ENCODE results near the gene CTRL. TPM values are rescaled to one million over a fixed set of nuclear protein-coding genes. Genes with fewer than 3 reads are reported as not detected.
"Not testable (repeated sequence)": the region's sequence is repeated elsewhere in the genome, so short reads cannot be mapped to it uniquely, and the experiment has no call there.

The CTRL gene
- total RNA-seq, 1 experiment from 2014 or later: 0.25 TPM

DNA sequence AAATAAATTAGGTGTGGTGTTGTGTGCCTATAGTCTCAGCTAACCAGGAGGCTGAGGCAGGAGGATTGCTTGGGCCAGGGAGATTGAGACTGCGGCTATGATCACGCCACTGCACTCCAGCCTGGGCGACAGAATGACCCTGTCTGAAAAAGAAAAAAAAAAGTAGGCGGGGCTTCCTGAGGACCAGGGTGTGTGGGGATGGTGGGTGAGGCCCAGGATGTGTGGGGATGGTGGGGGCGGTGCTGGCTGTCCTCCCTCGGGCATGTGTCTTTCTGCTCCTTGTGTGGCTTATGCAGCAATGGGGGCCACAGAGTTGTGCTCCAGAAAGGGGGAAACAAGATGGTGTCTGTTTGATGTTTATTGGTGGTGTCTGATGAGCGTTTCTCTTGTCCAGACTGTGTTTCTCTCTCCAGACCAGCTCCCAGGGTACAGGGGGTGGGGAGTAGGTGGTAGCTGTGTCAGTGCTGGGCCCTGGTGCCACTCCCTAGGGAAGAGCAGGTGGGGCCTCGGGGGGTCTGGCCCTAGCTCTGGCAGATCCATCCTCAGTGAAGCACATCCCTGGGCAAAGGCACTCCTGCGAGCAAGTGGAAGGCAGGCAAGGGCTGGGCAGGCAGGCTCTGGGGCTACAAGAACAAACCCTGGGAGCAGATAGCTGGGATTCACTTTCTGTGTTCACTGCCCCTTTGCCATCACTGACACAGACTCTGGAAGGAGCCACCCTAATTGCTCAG is 10.0 kb upstream of the CTRL start:
- no peak for DNase-seq (ENCODE audit: low spot score)

DNA sequence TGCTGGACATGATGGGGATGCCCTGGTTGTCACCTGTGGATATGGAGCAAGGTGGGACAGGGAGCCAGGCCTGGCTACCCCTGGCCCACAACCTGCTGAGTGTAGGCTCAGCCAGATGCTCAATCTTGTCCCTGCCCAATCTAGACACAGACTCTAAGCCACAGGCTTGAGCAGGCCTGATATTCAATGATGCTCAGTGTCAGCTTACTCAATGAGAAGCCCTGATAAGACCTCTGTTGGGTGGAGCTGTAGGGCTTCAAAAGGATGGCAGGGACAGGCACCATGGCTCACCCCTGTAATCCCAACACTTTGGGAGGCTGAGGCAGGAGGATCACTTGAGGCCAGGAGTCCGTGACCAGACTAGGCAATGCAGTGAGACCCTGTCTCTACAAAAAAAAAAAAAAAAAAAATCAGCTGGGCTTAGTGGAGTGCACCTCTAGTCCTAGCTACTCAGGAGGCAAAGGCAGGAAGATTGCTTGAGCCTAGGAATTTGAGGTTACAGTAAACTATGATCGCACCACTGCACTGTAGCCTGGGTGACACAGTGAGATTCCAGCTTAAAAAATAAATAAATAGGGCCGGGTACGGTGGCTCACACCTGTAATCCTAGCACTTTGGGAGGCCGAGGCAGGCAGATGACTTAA is 8.9 kb upstream of the CTRL start:
- no peak for DNase-seq (ENCODE audit: low spot score)

DNA sequence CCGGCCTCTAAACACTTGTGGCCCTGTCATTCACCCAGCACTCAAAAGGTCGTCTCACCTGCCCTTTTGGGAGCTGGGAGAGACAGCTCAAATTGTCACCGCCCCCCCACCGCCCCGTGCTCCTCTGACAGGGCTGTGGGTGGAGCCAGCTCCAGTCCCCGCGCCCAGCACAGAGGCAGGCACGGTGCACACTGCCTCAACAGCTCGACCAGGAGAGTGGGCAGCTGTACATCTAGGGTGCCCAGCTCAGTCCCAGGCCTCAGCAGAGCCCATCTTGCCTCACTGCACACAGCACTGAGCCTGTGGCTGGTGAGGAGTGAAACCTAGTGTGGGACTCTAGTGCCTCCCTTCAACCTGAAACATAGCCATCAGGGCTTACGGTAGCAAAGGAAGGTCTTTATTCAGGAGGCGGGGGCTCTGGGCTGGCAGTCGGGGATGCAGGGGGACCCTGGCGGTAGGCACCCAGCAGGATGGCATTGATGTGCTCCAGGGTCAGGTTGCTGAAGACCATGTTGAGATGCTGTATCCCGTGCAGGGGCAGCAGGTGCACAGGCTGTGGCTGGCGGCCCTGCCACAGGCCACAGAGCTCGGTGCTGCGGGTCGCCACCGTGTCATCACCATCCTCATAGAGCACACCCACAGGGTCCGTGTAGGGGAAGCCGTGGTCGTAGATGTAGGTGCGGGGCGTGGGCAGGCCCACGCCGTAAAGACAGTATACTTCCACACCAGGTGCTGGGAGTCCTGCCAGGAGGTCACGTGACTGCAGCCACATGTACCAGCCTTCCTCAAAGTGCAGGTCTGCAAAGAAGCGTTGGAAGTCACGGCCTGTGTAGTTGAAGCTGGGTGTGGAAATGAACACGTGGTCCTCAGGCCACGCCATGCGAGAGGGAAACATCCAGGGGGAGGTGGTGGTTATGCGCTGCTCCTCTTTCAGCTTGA is 8.1 kb upstream of the CTRL start:
- DNase-seq (ENCODE audit: low spot score): no peak

DNA sequence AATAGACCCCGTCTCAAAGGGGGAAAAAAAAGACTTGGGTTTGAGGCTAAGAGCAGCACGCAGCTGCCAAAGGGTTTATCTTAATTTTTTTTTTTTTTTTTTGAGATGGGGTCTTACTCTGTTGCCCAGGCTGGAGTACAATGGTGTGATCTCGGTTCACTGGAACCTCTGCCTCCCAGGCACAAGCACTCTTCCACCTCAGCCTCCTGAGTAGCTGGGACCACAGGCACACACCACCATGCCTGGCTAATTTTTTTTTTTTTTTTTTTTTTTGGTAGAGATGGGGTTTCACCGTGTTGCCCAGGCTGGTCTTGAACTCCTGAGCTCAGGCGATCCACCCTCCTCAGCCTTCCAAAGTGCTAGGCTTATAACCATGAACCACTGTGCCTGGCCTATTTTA is 6.1 kb upstream of the CTRL start:
- not testable (repeated sequence) for DNase-seq (ENCODE audit: low spot score)

DNA sequence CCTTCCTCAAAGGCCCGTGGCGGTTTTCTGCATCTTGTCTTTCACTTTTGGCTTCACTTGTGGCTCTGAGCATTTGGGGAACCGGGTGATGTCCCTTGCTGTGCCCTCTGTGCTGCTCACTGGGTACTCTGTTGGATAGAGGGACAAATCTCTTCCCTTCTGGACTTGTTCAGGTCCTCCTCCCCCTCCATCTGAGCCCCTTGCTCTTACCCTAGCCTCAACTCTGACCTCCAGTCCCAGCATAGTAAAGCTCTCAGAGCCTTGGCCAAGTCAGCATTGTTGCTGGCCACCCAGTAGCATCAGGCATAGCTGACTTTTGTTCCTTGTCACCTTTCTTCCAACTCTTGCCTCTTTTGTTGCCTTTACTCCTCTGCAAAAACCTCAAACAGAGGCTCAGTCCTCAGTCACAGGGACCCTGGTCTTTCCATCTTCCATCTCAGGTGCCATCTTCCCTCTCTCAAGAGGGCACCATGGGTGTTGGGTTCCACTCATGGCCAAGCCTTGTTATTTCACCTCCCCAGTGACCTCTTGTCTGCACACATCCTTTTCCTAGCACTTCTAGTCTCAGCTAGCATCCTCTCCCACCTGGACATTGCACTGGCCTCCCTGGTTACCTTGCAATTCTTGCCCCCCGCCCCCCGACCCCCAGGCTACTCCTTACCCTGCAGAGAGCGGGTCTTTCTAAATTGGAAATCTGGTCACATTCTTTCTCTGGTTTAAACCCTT is 5.4 kb upstream of the CTRL start:
- DNase-seq (ENCODE audit: low spot score): no peak

DNA sequence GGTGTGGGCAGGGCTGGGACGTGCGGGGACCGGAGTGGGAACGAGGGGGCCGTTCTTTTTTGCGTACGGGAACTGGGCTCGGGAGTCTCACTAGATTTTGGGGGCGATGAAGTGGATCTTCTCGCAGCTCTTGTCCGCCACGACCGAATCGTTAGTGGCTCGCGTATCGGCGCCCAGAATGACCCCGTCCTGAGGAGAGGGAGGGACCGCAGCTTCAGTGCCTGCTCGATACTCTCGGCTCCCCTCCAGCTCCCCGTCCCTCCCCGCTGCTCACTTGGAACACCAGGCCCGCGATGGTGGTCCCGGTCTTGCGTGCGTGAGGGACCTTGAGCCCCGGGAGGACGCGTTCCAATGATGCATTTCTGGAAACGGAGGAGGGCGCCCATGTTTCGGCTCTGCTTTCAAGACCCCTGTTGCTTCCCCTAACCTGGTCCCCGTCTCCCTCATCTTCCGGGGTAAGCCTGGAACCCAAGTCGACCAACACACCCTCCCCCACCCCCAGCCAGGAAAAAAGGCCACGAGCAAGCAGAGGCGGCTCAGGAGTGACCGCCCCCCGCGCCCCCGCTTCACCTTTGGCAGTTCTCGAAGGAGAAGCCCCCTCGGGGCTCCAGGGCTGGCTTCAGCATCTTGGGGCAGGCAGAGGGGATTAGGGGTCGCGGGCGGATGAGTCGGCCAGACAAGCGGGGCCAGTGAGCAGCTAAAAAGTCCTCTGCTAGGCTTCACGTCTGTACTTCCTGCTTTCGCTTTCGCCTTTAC is 4.6 kb upstream of the CTRL start, which contains the start of gene PSMB10:
Gene PSMB10 (minus strand): TSS at position 727 of the 756 bp plus-strand sequence. CDS start 101 bp downstream, at position 626.
- DNase-seq (ENCODE audit: low spot score): peak; percentile 65

DNA sequence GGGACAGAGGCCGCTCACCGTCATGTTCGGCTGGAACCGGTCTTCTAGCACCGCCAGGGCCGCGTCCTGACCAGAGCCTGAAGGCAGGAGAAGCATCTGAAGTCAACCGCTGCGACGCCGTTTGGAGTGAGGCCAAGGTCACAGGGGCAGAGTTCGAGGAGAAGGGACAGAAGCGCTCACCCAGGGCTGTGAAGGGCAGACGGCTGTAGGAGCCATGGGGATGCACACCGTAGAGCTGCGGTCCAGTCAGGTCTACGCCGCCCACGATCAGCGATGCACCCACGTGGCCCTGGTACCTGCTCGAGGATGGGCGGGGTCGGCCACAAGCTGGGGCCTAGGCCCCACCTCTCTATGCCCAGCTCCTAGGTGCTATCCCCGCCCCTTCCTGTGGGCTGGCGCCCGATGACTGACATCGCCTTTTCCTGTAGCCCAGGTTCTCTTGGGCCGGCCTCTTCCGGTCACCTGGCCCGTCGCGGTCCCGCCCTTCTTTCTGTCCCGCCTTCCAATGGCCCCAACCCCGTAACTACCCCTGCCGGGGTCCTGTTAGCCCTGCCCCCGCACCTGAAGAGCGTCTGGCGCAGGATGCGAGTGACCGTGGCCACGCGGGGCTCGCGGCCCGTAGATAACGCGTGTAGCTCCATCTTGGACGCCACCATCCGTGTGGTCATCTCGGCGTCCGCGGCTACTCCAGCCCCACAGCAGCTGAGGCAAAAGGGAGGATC is 3.9 kb upstream of the CTRL start:
- peak; percentile 95 for DNase-seq (ENCODE audit: low spot score)

DNA sequence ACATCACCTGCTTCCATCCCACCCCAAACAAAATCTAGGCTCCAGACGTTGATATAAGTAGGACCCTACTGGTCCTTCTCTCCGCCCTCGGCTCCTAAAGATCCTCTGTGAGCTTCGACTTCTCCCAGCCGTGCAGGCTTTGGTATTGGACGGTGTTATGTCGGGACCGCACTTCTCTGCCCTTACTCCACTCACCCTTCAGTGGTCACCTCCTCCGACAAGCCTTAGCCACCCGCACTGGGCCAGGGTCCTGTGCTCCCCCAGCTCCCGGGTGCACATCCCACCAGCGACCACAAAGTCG is 3.4 kb upstream of the CTRL start:
- DNase-seq (ENCODE audit: low spot score): no peak

DNA sequence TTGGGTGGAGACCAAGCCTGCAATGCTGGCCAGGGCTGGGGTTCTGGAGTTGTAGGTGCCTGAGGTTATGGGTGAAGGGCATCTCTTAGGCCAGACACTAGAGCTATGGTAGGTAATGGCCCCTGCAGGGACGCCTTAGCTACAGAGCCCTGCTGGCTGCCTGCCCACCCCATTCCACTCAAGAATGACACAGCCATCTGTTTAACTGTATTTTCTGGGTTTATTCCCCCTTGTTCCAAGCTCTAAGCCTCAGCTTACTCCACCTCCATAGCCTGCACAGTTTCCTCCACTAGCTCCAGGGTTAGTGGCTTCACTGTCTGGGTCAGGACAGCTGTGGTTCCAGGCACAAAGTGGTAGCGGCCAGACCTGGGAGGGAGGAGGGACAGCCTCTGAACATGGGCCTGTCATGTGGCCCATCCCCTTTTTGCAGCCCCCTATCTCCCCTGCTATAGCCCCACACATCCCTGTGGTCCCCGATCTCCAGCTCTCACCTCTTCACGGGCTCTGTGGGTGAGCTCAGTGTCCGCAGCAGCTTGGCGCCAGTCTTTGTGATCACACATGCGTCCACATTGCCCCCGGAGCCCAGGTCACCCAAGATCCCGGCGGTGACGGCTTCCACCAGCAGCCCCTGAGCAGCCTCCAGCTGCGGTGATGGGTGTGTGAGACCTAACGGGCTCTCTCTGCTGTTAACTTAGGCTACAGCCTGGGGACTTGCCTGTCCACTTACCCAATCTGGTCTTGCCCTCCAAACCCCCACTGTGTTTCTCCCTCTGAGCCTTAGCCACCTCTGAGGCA is 2.8 kb upstream of the CTRL start:
- DNase-seq (ENCODE audit: low spot score): no peak

DNA sequence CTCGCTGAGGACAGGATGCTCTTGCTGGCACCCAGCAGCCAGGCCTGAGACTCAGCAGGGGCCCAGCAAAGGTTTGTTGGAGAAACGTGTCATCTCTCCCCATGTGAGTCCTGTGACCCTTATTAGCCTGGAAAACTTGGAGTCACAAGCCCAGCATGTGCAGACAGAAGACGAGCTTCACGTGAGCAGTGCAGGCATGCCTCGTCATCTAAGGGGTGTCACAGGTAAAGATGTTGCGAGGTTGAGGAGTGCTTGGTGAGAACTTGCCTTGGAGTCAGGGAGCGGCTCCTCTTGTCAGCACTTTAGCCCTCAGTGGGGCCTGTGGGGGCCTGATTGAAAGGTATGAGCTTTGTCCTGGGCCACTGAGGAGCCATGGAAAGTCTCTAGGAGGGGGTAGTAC is 2.1 kb upstream of the CTRL start:
- DNase-seq (ENCODE audit: low spot score): no peak

DNA sequence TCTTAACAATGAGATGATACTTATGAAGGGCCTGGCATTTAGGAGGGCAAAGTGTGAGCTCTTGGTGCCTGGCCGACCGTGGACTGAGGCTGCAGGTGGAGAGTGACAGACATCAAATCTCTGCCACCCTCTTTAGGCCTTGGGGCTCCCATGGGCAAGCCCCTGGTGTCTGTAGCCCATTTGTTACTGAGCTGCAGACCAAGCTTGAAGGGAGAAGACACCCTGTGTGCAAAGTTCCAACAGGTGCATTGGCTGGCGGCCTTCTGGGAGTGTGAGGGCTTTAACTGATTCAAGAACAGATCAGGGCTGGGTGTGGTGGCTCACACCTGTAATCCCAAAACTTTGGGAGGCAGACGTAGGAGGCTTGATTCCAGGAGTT is 789 bp upstream of the CTRL start:
- DNase-seq (ENCODE audit: low spot score): no peak

DNA sequence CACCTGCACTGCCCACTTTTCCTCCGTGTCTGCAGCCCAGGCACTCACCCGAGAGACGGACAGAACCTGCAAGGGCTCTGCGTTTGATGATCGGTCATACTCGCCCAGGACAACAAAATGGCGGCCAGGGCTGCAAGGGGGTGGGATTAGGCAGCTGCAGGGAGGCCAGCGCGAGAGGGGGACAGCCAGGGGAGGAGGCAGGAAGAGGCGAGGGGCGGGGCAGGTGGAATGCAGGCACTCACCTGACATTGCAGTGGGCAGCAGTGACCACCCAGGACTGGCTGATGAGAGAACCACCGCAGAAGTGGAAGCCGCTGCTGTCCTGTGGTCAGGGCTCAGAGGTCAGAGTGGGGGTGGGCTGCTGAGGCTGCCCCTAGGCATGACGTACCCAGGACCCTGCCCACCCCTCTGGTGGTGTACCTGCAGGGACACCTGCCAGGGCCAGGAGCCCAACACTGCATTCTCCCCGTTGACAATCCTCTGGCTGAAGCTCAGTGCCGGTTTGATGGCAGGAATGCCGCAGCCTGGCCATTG is 917 bp downstream of the CTRL start:
- no peak for DNase-seq (ENCODE audit: low spot score)

DNA sequence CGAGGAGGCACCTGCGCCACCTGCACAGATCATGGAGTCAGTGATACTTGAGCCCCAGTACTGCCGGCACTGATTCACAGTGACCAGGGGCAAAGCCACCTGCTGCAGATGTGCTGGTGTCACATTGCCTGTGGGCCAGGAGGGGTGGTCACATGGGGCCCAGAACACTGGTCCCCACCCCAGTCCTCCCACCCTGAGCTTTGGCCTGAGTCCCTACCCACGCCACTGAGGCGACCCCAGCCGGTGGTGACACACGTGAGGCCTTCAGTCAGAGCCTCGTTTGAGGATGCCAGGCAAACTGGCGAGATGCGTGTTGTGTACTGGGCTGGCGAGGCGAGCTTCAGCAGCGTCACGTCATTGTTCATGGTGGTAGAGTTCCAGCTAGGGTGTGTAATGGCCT is 1.5 kb downstream of the CTRL start:
- DNase-seq (ENCODE audit: low spot score): no peak

DNA sequence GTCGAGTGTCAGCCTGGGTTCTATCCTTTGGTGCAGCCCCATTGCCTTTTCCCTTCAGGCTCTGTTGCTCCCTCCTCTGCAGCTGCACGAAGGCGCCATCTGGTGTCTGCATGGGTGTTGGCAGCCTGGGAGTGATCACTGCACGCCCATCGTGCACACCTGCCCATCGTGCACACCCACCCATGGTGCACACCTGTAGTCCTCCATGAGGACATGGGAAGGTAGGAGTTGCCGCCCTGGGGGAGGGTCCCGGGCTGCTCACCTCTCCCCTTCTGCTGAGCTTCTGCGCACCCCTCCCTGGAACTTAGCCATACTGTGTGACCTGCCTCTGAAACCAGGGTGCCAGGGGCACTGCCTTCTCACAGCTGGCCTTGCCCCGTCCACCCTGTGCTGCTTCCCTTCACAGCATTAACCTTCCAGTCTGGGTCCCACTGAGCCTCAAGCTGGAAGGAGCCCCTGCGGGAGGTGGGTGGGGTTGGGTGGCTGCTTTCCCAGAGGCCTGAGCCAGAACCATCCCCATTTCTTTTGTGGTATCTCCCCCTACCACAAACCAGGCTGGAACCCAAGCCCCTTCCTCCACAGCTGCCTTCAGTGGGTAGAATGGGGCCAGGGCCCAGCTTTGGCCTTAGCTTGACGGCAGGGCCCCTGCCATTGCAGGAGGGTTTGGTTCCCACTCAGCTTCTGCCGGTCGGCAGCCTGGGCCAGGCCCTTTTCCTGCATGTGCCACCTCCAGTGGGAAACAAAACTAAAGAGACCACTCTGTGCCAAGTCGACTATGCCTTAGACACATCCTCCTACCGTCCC is 2.9 kb downstream of the CTRL start:
- DNase-seq (ENCODE audit: low spot score): peak; percentile 63

DNA sequence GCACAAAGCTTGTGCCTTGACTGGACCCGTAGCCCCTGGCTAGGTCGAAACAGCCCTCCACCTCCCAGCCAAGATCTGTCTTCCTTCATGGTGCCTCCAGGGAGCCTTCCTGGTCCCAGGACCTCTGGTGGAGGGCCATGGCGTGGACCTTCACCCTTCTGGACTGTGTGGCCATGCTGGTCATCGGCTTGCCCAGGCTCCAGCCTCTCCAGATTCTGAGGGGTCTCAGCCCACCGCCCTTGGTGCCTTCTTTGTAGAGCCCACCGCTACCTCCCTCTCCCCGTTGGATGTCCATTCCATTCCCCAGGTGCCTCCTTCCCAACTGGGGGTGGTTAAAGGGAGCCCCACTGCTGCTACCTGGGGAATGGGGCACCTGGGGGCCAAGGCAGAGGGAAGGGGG is 3.5 kb downstream of the CTRL start:
- no peak for DNase-seq (ENCODE audit: low spot score)

DNA sequence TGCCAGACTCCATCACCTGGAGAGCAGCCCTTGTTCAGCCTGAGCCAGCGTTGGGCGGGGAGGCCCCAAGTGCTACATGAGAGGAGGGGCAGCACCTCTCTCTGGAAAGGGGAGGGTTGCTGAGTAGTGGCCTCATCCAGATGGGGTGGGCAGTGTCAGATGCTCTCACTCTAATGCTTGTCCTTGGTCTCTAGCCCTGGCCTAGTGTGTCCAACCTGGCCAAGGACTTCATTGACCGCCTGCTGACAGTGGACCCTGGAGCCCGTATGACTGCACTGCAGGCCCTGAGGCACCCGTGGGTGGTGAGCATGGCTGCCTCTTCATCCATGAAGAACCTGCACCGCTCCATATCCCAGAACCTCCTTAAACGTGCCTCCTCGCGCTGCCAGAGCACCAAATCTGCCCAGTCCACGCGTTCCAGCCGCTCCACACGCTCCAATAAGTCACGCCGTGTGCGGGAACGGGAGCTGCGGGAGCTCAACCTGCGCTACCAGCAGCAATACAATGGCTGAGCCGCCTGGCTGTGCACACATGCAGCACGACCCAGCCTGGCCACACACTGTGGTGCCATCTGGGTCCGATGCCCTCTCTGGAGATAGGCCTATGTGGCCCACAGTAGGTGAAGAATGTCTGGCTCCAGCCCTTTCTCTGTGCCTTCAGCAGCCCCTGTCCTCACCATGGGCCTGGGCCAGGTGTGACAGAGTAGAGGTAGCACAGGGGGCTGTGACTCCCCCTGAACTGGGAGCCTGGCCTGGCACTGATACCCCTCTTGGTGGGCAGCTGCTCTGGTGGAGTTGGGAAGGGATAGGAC is 4.3 kb downstream of the CTRL start:
- no peak for DNase-seq (ENCODE audit: low spot score)

DNA sequence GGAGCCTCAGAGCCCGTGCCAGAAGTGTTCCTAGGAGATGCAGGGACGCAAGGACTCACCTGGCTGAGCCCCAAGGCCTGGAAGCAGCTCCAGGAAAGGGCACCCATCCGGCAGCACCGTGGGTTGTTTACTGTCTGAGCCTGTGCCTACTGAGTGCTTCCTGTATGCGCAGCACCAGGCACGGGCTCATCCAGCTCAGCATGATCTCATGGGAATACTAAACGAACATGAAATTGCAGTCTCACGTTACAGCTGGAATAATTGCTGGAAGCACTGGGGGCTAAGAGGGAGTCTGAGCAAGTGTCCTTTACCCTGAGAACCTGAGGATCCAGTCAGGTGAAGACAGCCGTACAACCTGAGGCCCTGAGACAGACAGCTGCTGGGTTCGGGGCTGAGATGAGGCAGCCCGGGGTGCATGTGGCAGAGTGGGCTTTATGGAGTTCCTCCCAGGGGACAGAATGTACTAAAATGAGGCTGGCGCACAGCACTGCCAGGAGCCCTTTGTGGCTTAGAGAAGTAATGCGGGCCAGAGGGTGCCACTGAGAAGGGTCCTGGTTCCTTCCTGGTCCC is 5.4 kb downstream of the CTRL start:
- DNase-seq (ENCODE audit: low spot score): no peak

Data from H4 (cell line).